Measurements from ENCODE around the gene ALKAL2. TPM values are rescaled to one million over a fixed set of nuclear protein-coding genes. Genes with fewer than 3 reads are reported as not detected.

Gene ALKAL2
- total RNA-seq, 2 donors from 2014 or later, result 0.44 to 0.53 TPM

- H3K36me3 ChIP-seq (ENCODE audit: control insufficient read depth, insufficient read depth, low read length), result no peaks in the 10 kb centered on the region
- no peak overlapping the region for H3K4me3 Mint-ChIP-seq
- H3K27ac ChIP-seq (ENCODE audit: low read depth, low read length), result no peak overlapping the region
- H3K4me3 ChIP-seq (ENCODE audit: low read length), result no peak overlapping the region
- H3K36me3 Mint-ChIP-seq (ENCODE audit: low read depth), result no peaks in the 10 kb centered on the region
- no peaks in the 10 kb centered on the region for H3K9me3 Mint-ChIP-seq
- H3K9me3 ChIP-seq (ENCODE audit: control insufficient read depth, low read length), result no peaks in the 10 kb centered on the region
- no peaks in the 10 kb centered on the region for H3K27me3 ChIP-seq (ENCODE audit: control insufficient read depth, insufficient read depth, low read length, poor library complexity, severe bottlenecking)
- no peak overlapping the region for H3K27ac Mint-ChIP-seq
- peak; percentile 47 for DNase-seq
- 94 to 95% methylated on average over 48 to 56 of the region's 56 CpGs for WGBS, 2 experiments (ENCODE audit: insufficient coverage in 1 of 2, insufficient read length in 1 of 2)
- H3K27me3 Mint-ChIP-seq (ENCODE audit: insufficient read depth), result no peaks in the 10 kb centered on the region
- H3K9ac ChIP-seq (ENCODE audit: extremely low read depth, low read length, poor library complexity, severe bottlenecking), result no peak overlapping the region
- peaks cover 5% of the 10 kb centered on the region for H3K4me1 Mint-ChIP-seq
- no peak for TF ChIP-seq CTCF (conservative IDR thresholded peaks at IDR 0.05)
- no peaks in the 10 kb centered on the region for H3K4me1 ChIP-seq (ENCODE audit: control insufficient read depth, insufficient read depth, low read length)
Observed at GRCh38 chr2:314561-315336, 26.9 kb upstream of the ALKAL2 start.

GRCh38 chr2:313991-314390 is 26.1 kb upstream of the ALKAL2 start:
- no peaks in the 10 kb centered on the region for H3K9me3 ChIP-seq (ENCODE audit: control insufficient read depth, low read length)
- Mint-ChIP-seq H3K27ac (no peak overlapping the region), H3K4me1 (peaks cover 13% of the 10 kb centered on the region), H3K36me3 (ENCODE audit: low read depth) (no peaks in the 10 kb centered on the region), H3K4me3 (no peak overlapping the region), H3K27me3 (ENCODE audit: insufficient read depth) (no peaks in the 10 kb centered on the region), H3K9me3 (no peaks in the 10 kb centered on the region)
- no peaks in the 10 kb centered on the region for H3K4me1 ChIP-seq (ENCODE audit: control insufficient read depth, insufficient read depth, low read length)
- TF ChIP-seq CTCF (conservative IDR thresholded peaks at IDR 0.05), result no peak
- WGBS, 2 experiments (ENCODE audit: insufficient coverage in 1 of 2, insufficient read length in 1 of 2), result 81 to 90% methylated on average over 8 to 14 of the region's 14 CpGs
- no peaks in the 10 kb centered on the region for H3K27me3 ChIP-seq (ENCODE audit: control insufficient read depth, insufficient read depth, low read length, poor library complexity, severe bottlenecking)
- H3K27ac ChIP-seq (ENCODE audit: low read depth, low read length), result no peak overlapping the region
- DNase-seq, result peak; percentile 64
- H3K36me3 ChIP-seq (ENCODE audit: control insufficient read depth, insufficient read depth, low read length), result no peaks in the 10 kb centered on the region
- no peak overlapping the region for H3K9ac ChIP-seq (ENCODE audit: extremely low read depth, low read length, poor library complexity, severe bottlenecking)
- no peak overlapping the region for H3K4me3 ChIP-seq (ENCODE audit: low read length)

GRCh38 chr2:310994-311393 is 23.1 kb upstream of the ALKAL2 start:
- H3K36me3 ChIP-seq (ENCODE audit: control insufficient read depth, insufficient read depth, low read length), result no peaks in the 10 kb centered on the region
- Mint-ChIP-seq H3K27me3 (ENCODE audit: insufficient read depth) (no peaks in the 10 kb centered on the region), H3K27ac (no peak overlapping the region), H3K9me3 (no peaks in the 10 kb centered on the region), H3K4me1 (peaks cover 14% of the 10 kb centered on the region), H3K4me3 (no peak overlapping the region), H3K36me3 (ENCODE audit: low read depth) (no peaks in the 10 kb centered on the region)
- H3K27ac ChIP-seq (ENCODE audit: low read depth, low read length), result no peak overlapping the region
- H3K9ac ChIP-seq (ENCODE audit: extremely low read depth, low read length, poor library complexity, severe bottlenecking), result no peak overlapping the region
- H3K9me3 ChIP-seq (ENCODE audit: control insufficient read depth, low read length), result no peaks in the 10 kb centered on the region
- no peak for DNase-seq
- no peaks in the 10 kb centered on the region for H3K27me3 ChIP-seq (ENCODE audit: control insufficient read depth, insufficient read depth, low read length, poor library complexity, severe bottlenecking)
- H3K4me3 ChIP-seq (ENCODE audit: low read length), result no peak overlapping the region
- H3K4me1 ChIP-seq (ENCODE audit: control insufficient read depth, insufficient read depth, low read length), result no peaks in the 10 kb centered on the region
- no peak for TF ChIP-seq CTCF (conservative IDR thresholded peaks at IDR 0.05)
- WGBS, 2 experiments (ENCODE audit: insufficient coverage in 1 of 2, insufficient read length in 1 of 2), result 82 to 91% methylated on average over 2 to 5 of the region's 5 CpGs

Data from endodermal cell (in vitro differentiated cells).